GM13977 (cell line): ENCODE data around the gene SLIT1.

Experiments used
- DNase-seq: peaks from one replicate; pipeline ENCODE4 v3.0.0; 2012; ENCODE audit warnings: low spot score
- CTCF ChIP-seq: IDR thresholded peaks from 2 replicates; pipeline ENCODE4 v1.5.1; 2012; ENCODE audit warnings: mild to moderate bottlenecking, control low read depth; ENCODE audit not compliant: insufficient read depth; ENCODE audit errors: extremely low read depth, missing control alignments
- in situ Hi-C: fragments of 300-500 bp; cut with MboI; formaldehyde crosslinking; loops from one replicate; pipeline ENCODE4 v1.12.0; 2022; ENCODE audit warnings: low sequenced_read_pairs, low pct_unique_long_range_greater_than_20kb, mixed read lengths, inconsistent platforms; ENCODE audit not compliant: unreplicated experiment

The SLIT1 gene

GRCh38 chr10:96964131-96964530, 221.6 kb downstream of the SLIT1 start:
- TF ChIP-seq CTCF = no peak
- in situ Hi-C loops = no loop called here
- DNase-seq = no peak

- in situ Hi-C loops = no loop called here
- no peak for TF ChIP-seq CTCF
- DNase-seq = no peak
Measured at GRCh38 chr10:96960872-96961271, 224.9 kb downstream of the SLIT1 start.

GRCh38 chr10:96959733-96960132, 226.0 kb downstream of the SLIT1 start:
- in situ Hi-C loops = no loop called here
- DNase-seq = no peak
- no peak for TF ChIP-seq CTCF

- no peak for TF ChIP-seq CTCF
- DNase-seq = no peak
- in situ Hi-C loops = no loop called here
Measured at GRCh38 chr10:96958071-96958470, 227.7 kb downstream of the SLIT1 start.

GRCh38 chr10:96955794-96956193, 230.0 kb downstream of the SLIT1 start:
- no peak for DNase-seq
- in situ Hi-C loops = no loop called here
- no peak for TF ChIP-seq CTCF

- no peak for DNase-seq
- TF ChIP-seq CTCF = no peak
- in situ Hi-C loops = no loop called here
Measured at GRCh38 chr10:96951954-96952353, 233.8 kb downstream of the SLIT1 start.
